Prostate gland (tissue), 2 donors: ENCODE measurements around the gene HS3ST3B1.

Experiments
- CTCF ChIP-seq, 4 experiments: fragments of 200-600 bp in 2 of 4; fragments of 450-650 bp in 2 of 4; sonication (generic) in 2 of 4; IDR thresholded peaks; 1 replicate in 3 of 4; 2 replicates in 1 of 4; pipeline ENCODE4 v1.5.1; 2016 to 2019; ENCODE audit warnings: antibody characterized with exemption in 4 of 4, mild to moderate bottlenecking in 2 of 4, moderate library complexity in 2 of 4
- POLR2A ChIP-seq: fragments of 450-650 bp; IDR thresholded peaks from one replicate; pipeline ENCODE4 v1.6.1; 2016; ENCODE audit warnings: antibody characterized with exemption, mild to moderate bottlenecking
- POLR2AphosphoS5 ChIP-seq: sonication (generic); formaldehyde crosslinking; IDR thresholded peaks from one replicate; pipeline ENCODE4 v1.6.1; 2017; ENCODE audit warnings: antibody characterized with exemption

- no peak for TF ChIP-seq POLR2A
- peak in 1 of 4 experiments; percentile 8 for TF ChIP-seq CTCF (IDR thresholded peaks at IDR 0.05)
- TF ChIP-seq POLR2AphosphoS5, result peak; percentile 76
Observed at GRCh38 chr17:14308965-14309879, 8.3 kb downstream of the HS3ST3B1 start.
